Cardiac fibroblast (primary cell): ENCODE results near the gene BCL2L14.

Experiments used
- DNase-seq, 2 donors: peaks; one replicate each; pipeline versions ENCODE4 v3.0.0 to v3.0.0-alpha.2; 2010; ENCODE audit warnings: low read depth in 2 of 2
- H3K4me3 ChIP-seq, 2 donors: replicated peaks in 1 of 2; 1 replicate in 1 of 2; 2 replicates in 1 of 2; pipeline ENCODE4 v1.5.1; 2011; ENCODE audit warnings: low read depth in 2 of 2, low read length in 2 of 2, mild to moderate bottlenecking in 2 of 2, moderate library complexity in 1 of 2
- CTCF ChIP-seq: IDR thresholded peaks from one replicate; pipeline ENCODE4 v1.5.1; 2011; ENCODE audit warnings: low read depth, mild to moderate bottlenecking, low read length, inconsistent platforms

The BCL2L14 gene

GRCh38 chr12:12051668-12052067 is 19.1 kb upstream of the BCL2L14 start:
- no peak for TF ChIP-seq CTCF
- DNase-seq = no peak
- H3K4me3 ChIP-seq = no peak overlapping the region

- H3K4me3 ChIP-seq = no peak overlapping the region
- TF ChIP-seq CTCF = no peak
- no peak for DNase-seq
Measured at GRCh38 chr12:12054993-12055392, 15.7 kb upstream of the BCL2L14 start.

GRCh38 chr12:12056951-12057350 is 13.8 kb upstream of the BCL2L14 start:
- DNase-seq = no peak
- no peak overlapping the region for H3K4me3 ChIP-seq
- no peak for TF ChIP-seq CTCF

GRCh38 chr12:12064596-12064995 is 6.1 kb upstream of the BCL2L14 start:
- H3K4me3 ChIP-seq = no peak overlapping the region
- no peak for TF ChIP-seq CTCF
- DNase-seq = no peak

- H3K4me3 ChIP-seq = no peak overlapping the region
- no peak for DNase-seq
- no peak for TF ChIP-seq CTCF
Measured at GRCh38 chr12:12068751-12069150, 2.0 kb upstream of the BCL2L14 start.

GRCh38 chr12:12069821-12070548 is 754 bp upstream of the BCL2L14 start:
- DNase-seq = no peak
- no peak for TF ChIP-seq CTCF
- no peak overlapping the region for H3K4me3 ChIP-seq
